Adipocyte (in vitro differentiated cells): Measurements from ENCODE around the gene KAT14.
"Not testable (repeated sequence)": the region's sequence is repeated elsewhere in the genome, so short reads cannot be mapped to it uniquely, and the experiment has no call there.

Experiments used
- DNase-seq: peaks from one replicate; pipeline ENCODE4 v3.0.0-alpha.2; 2015; ENCODE audit warnings: low read depth
- H3K27me3 ChIP-seq: replicated peaks from 2 replicates; pipeline ENCODE4 v1.7.0; 2013; ENCODE audit warnings: mild to moderate bottlenecking, low read length, moderate library complexity; ENCODE audit not compliant: control insufficient read depth, insufficient read depth
- H3K36me3 ChIP-seq: 2 replicates; pipeline ENCODE4 v1.7.0; 2013; ENCODE audit warnings: low read length, mild to moderate bottlenecking, moderate library complexity; ENCODE audit not compliant: control insufficient read depth, insufficient read depth, severe bottlenecking
- H3K4me1 ChIP-seq: 2 replicates; pipeline ENCODE4 v1.7.0; 2013; ENCODE audit warnings: mild to moderate bottlenecking, low read length, moderate library complexity; ENCODE audit not compliant: control insufficient read depth, insufficient read depth
- H3K4me3 ChIP-seq: 2 replicates; pipeline ENCODE4 v1.7.0; 2013; ENCODE audit warnings: mild to moderate bottlenecking, low read length, moderate library complexity
- H3K9ac ChIP-seq: 2 replicates; pipeline ENCODE4 v1.7.0; 2013; ENCODE audit warnings: mild to moderate bottlenecking, low read length, moderate library complexity
- H3K9me3 ChIP-seq: 2 replicates; pipeline ENCODE4 v1.7.0; 2013; ENCODE audit warnings: mild to moderate bottlenecking, low read length, moderate library complexity; ENCODE audit not compliant: control insufficient read depth

KAT14 gene

GRCh38 chr20:18164356-18164755, 26.7 kb downstream of the KAT14 start:
- Histone ChIP-seq H3K4me3 (no peak overlapping the region), H3K27me3 (no peaks in the 10 kb centered on the region), H3K9me3 (no peaks in the 10 kb centered on the region), H3K9ac (no peak overlapping the region), H3K36me3 (peaks cover 48% of the 10 kb centered on the region), H3K4me1 (no peaks in the 10 kb centered on the region)
- DNase-seq = peak; percentile 3

DNA sequence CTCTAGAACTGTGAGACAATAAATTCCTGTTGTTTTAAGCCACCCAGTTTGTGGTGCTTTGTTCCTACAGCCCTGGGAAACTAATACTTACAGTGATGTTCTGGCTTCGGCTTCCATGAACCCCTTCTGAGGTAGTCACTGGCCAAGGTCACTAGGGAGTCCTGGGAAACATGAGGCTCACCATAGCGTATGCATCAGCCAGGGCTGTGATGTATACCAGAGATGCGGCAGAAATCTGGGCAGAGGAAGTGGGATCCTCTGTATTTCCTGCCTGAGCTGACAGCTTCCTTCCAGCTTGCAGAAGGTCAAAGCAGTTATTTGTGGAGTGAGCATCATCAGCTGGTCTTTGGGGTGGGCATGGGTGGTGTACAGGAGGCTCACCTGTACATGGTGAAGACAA, 27.9 kb downstream of the KAT14 start:
- H3K9me3 ChIP-seq = no peaks in the 10 kb centered on the region
- peaks cover 48% of the 10 kb centered on the region for H3K36me3 ChIP-seq
- H3K4me3 ChIP-seq = no peak overlapping the region
- H3K9ac ChIP-seq = no peak overlapping the region
- no peak for DNase-seq
- H3K4me1 ChIP-seq = no peaks in the 10 kb centered on the region
- H3K27me3 ChIP-seq = no peaks in the 10 kb centered on the region

- H3K4me1 ChIP-seq = no peaks in the 10 kb centered on the region
- H3K9ac ChIP-seq = no peak overlapping the region
- DNase-seq = no peak
- no peak overlapping the region for H3K4me3 ChIP-seq
- peaks cover 42% of the 10 kb centered on the region for H3K36me3 ChIP-seq
- no peaks in the 10 kb centered on the region for H3K27me3 ChIP-seq
- H3K9me3 ChIP-seq = no peaks in the 10 kb centered on the region
These were observed 28.7 kb downstream of the KAT14 start for GRCh38 chr20:18166241-18166881.

- Histone ChIP-seq H3K27me3 (no peaks in the 10 kb centered on the region), H3K9me3 (no peaks in the 10 kb centered on the region), H3K36me3 (peaks cover 36% of the 10 kb centered on the region), H3K4me3 (no peak overlapping the region), H3K4me1 (no peaks in the 10 kb centered on the region), H3K9ac (no peak overlapping the region)
- DNase-seq = no peak
These were observed 29.3 kb downstream of the KAT14 start for GRCh38 chr20:18166950-18167349.

- DNase-seq = no peak
- H3K9me3 ChIP-seq = no peaks in the 10 kb centered on the region
- no peaks in the 10 kb centered on the region for H3K27me3 ChIP-seq
- no peak overlapping the region for H3K4me3 ChIP-seq
- peaks cover 9% of the 10 kb centered on the region for H3K36me3 ChIP-seq
- H3K9ac ChIP-seq = no peak overlapping the region
- H3K4me1 ChIP-seq = no peaks in the 10 kb centered on the region
These were observed 34.7 kb downstream of the KAT14 start for GRCh38 chr20:18172379-18172778.

GRCh38 chr20:18174906-18175683, 37.4 kb downstream of the KAT14 start:
- Histone ChIP-seq H3K4me3 (no peak overlapping the region), H3K4me1 (no peaks in the 10 kb centered on the region), H3K9me3 (peaks cover 3% of the 10 kb centered on the region), H3K36me3 (peaks cover 9% of the 10 kb centered on the region), H3K27me3 (no peaks in the 10 kb centered on the region), H3K9ac (no peak overlapping the region)
- no peak for DNase-seq

DNA sequence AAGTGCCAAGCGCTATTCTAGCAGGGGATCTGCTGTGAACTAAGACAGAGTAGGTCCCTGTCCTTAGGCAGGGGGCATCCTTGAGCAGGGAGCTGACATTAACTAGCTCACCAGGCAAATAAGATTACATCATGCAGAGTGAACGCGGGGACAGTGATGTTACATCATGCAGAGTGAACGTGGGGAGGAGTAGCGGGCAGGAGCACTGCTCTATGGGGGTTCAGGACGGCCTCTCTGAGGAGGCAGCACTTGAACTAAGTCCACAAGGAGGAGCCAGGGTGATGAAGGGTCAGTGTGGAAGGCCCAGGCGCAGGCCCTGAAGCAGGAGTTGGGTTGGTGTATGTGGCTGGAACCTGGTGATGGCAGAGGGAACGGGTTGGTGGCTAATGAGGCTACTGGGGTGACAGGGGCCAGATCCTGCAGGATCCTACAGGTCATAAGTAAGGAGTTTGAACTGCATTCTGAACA, 38.7 kb downstream of the KAT14 start:
- Histone ChIP-seq H3K9me3 (peaks cover 11% of the 10 kb centered on the region), H3K4me1 (no peaks in the 10 kb centered on the region), H3K36me3 (peaks cover 16% of the 10 kb centered on the region), H3K4me3 (no peak overlapping the region), H3K9ac (no peak overlapping the region), H3K27me3 (no peaks in the 10 kb centered on the region)
- DNase-seq = no peak

DNA sequence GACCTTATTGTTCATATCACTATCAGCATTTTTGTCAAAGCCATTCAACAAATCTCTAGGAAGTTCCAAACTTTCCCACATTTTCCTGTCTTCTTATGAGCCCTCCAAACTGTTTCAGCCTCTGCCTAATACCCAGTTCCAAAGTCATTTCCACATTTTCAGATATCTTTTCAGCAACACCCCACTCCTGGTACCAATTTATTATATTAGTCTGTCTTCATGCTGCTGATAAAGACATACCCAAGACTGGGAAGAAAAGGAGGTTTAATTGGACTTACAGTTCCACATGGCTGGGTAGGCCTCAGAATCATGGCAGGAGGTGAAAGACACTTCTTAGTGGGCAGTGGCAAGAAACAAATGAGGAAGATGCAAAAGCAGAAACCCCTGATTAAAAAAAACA, 42.7 kb downstream of the KAT14 start:
- H3K27me3 ChIP-seq, H3K4me1 ChIP-seq, DNase-seq, H3K4me3 ChIP-seq, H3K9ac ChIP-seq: not testable (repeated sequence)
- Histone ChIP-seq H3K36me3 (peaks cover 47% of the 10 kb centered on the region), H3K9me3 (peaks cover 11% of the 10 kb centered on the region)

- no peak for DNase-seq
- H3K27me3 ChIP-seq = no peaks in the 10 kb centered on the region
- no peak overlapping the region for H3K9ac ChIP-seq
- H3K4me1 ChIP-seq = no peaks in the 10 kb centered on the region
- H3K4me3 ChIP-seq = no peak overlapping the region
- H3K36me3 ChIP-seq = peaks cover 51% of the 10 kb centered on the region
- peaks cover 11% of the 10 kb centered on the region for H3K9me3 ChIP-seq
These were observed 43.2 kb downstream of the KAT14 start for GRCh38 chr20:18180815-18181214.

GRCh38 chr20:18187020-18187419, 49.4 kb downstream of the KAT14 start:
- H3K4me3 ChIP-seq = no peak overlapping the region
- H3K36me3 ChIP-seq = peaks cover 66% of the 10 kb centered on the region
- no peaks in the 10 kb centered on the region for H3K4me1 ChIP-seq
- H3K9me3 ChIP-seq = no peaks in the 10 kb centered on the region
- no peak overlapping the region for H3K9ac ChIP-seq
- H3K27me3 ChIP-seq = no peaks in the 10 kb centered on the region
- DNase-seq = peak; percentile 49

GRCh38 chr20:18188434-18188833, 50.8 kb downstream of the KAT14 start:
- no peak overlapping the region for H3K4me3 ChIP-seq
- H3K9me3 ChIP-seq = no peaks in the 10 kb centered on the region
- peak; percentile 54 for DNase-seq
- H3K27me3 ChIP-seq = no peaks in the 10 kb centered on the region
- no peak overlapping the region for H3K9ac ChIP-seq
- peaks cover 54% of the 10 kb centered on the region for H3K36me3 ChIP-seq
- no peaks in the 10 kb centered on the region for H3K4me1 ChIP-seq
